A549 (cell line): ENCODE data around the gene ZSCAN1. TPM values are rescaled to one million over a fixed set of nuclear protein-coding genes. Genes with fewer than 3 reads are reported as not detected.

Source experiments
- ATAC-seq, 2 experiments: fragments of 200-7000 bp in 1 of 2; fragments of >200 bp in 1 of 2; cut with Nextera tagmentation in 1 of 2; cut with Tn5 transposase in 1 of 2; 3 replicates each; pipeline versions ENCODE4 v1.8.0 to v1.9.1; 2018 to 2020; ENCODE audit warnings: mild to moderate bottlenecking in 1 of 2, moderate library complexity in 1 of 2
- CTCF ChIA-PET: fragments of 300-600 bp; sonication (Branson Sonifier 250); formaldehyde crosslinking; extraction: SDS; loops from one replicate; lab custom pipeline; 2021; ENCODE audit warnings: antibody characterized with exemption, inconsistent platforms; lab: Yijun Ruan, JAX
- POLR2A ChIA-PET: fragments of 350-600 bp; formaldehyde crosslinking; extraction: SDS; loops from one replicate; lab custom pipeline; 2021; ENCODE audit warnings: antibody characterized with exemption, inconsistent platforms; lab: Yijun Ruan, JAX
- DNase-seq, 2 experiments: peaks; one replicate each; pipeline versions ENCODE4 v3.0.0 to v3.0.0-alpha.2; 2011 to 2016; ENCODE audit warnings: low read depth in 1 of 2, low spot score in 1 of 2
- FAIRE-seq: peaks from 2 replicates; lab custom pipeline; 2011; peaks lifted over from hg19 to GRCh38; lab: Jason Lieb, UNC
- H3K27ac ChIP-seq, 2 experiments: fragments of >200 bp; sonication (Bioruptor Twin); formaldehyde crosslinking; 3 replicates each; pipeline ENCODE4 v1.5.1; 2016 to 2017
- H3K4me1 ChIP-seq: fragments of >200 bp; sonication (Bioruptor Twin); formaldehyde crosslinking; 3 replicates; pipeline ENCODE4 v1.6.1; 2016
- H3K4me2 ChIP-seq: fragments of >200 bp; sonication (Bioruptor Twin); formaldehyde crosslinking; 3 replicates; pipeline ENCODE4 v1.6.1; 2016
- H3K4me3 ChIP-seq: fragments of >200 bp; sonication (Bioruptor Twin); formaldehyde crosslinking; 3 replicates; pipeline ENCODE4 v1.5.1; 2016
- H3K9me3 ChIP-seq: fragments of >200 bp; sonication (Bioruptor Twin); formaldehyde crosslinking; 3 replicates; pipeline ENCODE4 v1.6.1; 2016
- CBX2 ChIP-seq: fragments of 200-600 bp; sonication (generic); IDR thresholded peaks from 2 replicates; pipeline ENCODE4 v1.6.1; 2016; ENCODE audit warnings: low read depth, mild to moderate bottlenecking, borderline replicate concordance
- EHF ChIP-seq: fragments of 250-450 bp; sonication (Bioruptor Pico); IDR thresholded peaks from 2 replicates; pipeline ENCODE4 v1.5.0; 2020; ENCODE audit warnings: mild to moderate bottlenecking
- EHMT2 ChIP-seq: fragments of 200-600 bp; sonication (generic); IDR thresholded peaks from 2 replicates; pipeline ENCODE4 v1.6.1; 2016; ENCODE audit warnings: antibody characterized with exemption, low read depth, mild to moderate bottlenecking, moderate library complexity
- EP300 ChIP-seq, 2 experiments: fragments of >200 bp; sonication (Bioruptor Twin); formaldehyde crosslinking; IDR thresholded peaks; 2 replicates in 1 of 2; 3 replicates in 1 of 2; pipeline ENCODE4 v1.6.1; 2016 to 2017
- FOXS1 ChIP-seq: fragments of 250-450 bp; sonication (Bioruptor Pico); IDR thresholded peaks from 2 replicates; pipeline ENCODE4 v1.5.0; 2020; ENCODE audit warnings: mild to moderate bottlenecking, moderate library complexity
- GATA3 ChIP-seq: IDR thresholded peaks from 2 replicates; pipeline ENCODE4 v1.6.1; 2012; ENCODE audit warnings: borderline replicate concordance
- HOXA7 ChIP-seq: fragments of 250-450 bp; sonication (Bioruptor Pico); IDR thresholded peaks from 2 replicates; pipeline ENCODE4 v1.5.0; 2020; ENCODE audit warnings: mild to moderate bottlenecking, moderate library complexity
- HOXB13 ChIP-seq: fragments of 250-450 bp; sonication (Bioruptor Pico); IDR thresholded peaks from 2 replicates; pipeline ENCODE4 v1.5.0; 2020; ENCODE audit warnings: low read depth, mild to moderate bottlenecking, moderate library complexity
- KDM5A ChIP-seq: fragments of 200-600 bp; sonication (generic); IDR thresholded peaks from 2 replicates; pipeline ENCODE4 v1.6.1; 2016; ENCODE audit warnings: antibody characterized with exemption, mild to moderate bottlenecking
- MAZ ChIP-seq: fragments of 150-350 bp; IDR thresholded peaks from 2 replicates; pipeline ENCODE4 v1.6.1; 2014; ENCODE audit warnings: antibody characterized with exemption, low read depth, low read length, borderline replicate concordance
- NPAS2 ChIP-seq: fragments of 250-450 bp; sonication (Bioruptor Pico); IDR thresholded peaks from 2 replicates; pipeline ENCODE4 v1.8.0; 2022; ENCODE audit warnings: mild to moderate bottlenecking, moderate library complexity, borderline replicate concordance
- RARB ChIP-seq: fragments of 250-450 bp; sonication (Bioruptor Pico); IDR thresholded peaks from 2 replicates; pipeline ENCODE4 v1.8.0; 2021; ENCODE audit warnings: mild to moderate bottlenecking, moderate library complexity
- RCOR1 ChIP-seq: fragments of 150-350 bp; IDR thresholded peaks from 2 replicates; pipeline ENCODE4 v1.6.1; 2014; ENCODE audit warnings: antibody characterized with exemption, low read length, low read depth
- SREBF2 ChIP-seq: fragments of 450-650 bp; IDR thresholded peaks from 2 replicates; pipeline ENCODE4 v1.6.1; 2014; ENCODE audit warnings: mild to moderate bottlenecking, moderate library complexity
- TFCP2L1 ChIP-seq: fragments of 250-450 bp; sonication (Bioruptor Pico); IDR thresholded peaks from 2 replicates; pipeline ENCODE4 v1.5.0; 2021; ENCODE audit warnings: mild to moderate bottlenecking
- ZC3H11A ChIP-seq: fragments of 450-650 bp; IDR thresholded peaks from 2 replicates; pipeline ENCODE4 v1.6.1; 2014; ENCODE audit warnings: antibody characterized with exemption, mild to moderate bottlenecking
- ZFP36 ChIP-seq: fragments of 450-650 bp; IDR thresholded peaks from 2 replicates; pipeline ENCODE4 v1.6.1; 2014; ENCODE audit warnings: borderline replicate concordance; ENCODE audit not compliant: partially characterized antibody
- ZSCAN20 ChIP-seq: fragments of 250-450 bp; sonication (Bioruptor Pico); IDR thresholded peaks from 2 replicates; pipeline ENCODE4 v1.8.0; 2022; ENCODE audit warnings: mild to moderate bottlenecking, moderate library complexity
- WGBS: methylation state at CpG from one replicate; pipeline ENCODE4 v1.1.6; 2017; ENCODE audit errors: missing lambda C conversion rate; 5-methylcytosine and 5-hydroxymethylcytosine counted together
- polyA plus RNA-seq, 4 experiments: library from polyadenylated mRNA; depleted of rRNA in 3 of 4; stranded (reverse); fragments of >200 nt; fragmentation: RNase III in 1 of 4; extraction: RNeasy Plus Mini Kit Qiagen cat#74134 plus additional on column Dnase treatment in 1 of 4; gene quantifications; 2 replicates in 3 of 4; 3 replicates in 1 of 4; pipeline ENCODE4 v1.2.3, GENCODE V29; 2011 to 2017
- TF ChIP-seq, protein P1 (sequence below): fragments of 150-350 bp; IDR thresholded peaks from 2 replicates; pipeline ENCODE4 v1.6.1; 2014; ENCODE audit warnings: low read depth, mild to moderate bottlenecking, low read length
- TF ChIP-seq, protein P2 (sequence below): fragments of 250-450 bp; sonication (Bioruptor Pico); IDR thresholded peaks from 2 replicates; pipeline ENCODE4 v1.5.0; 2020; ENCODE audit warnings: low read depth, mild to moderate bottlenecking, moderate library complexity
- TF ChIP-seq, protein P3 (sequence below): fragments of 450-650 bp; IDR thresholded peaks from 2 replicates; pipeline ENCODE4 v1.6.1; 2014; ENCODE audit warnings: antibody characterized with exemption
- TF ChIP-seq, protein P4 (sequence below): fragments of >200 bp; sonication (Bioruptor Twin); formaldehyde crosslinking; IDR thresholded peaks from 3 replicates; pipeline ENCODE4 v1.6.1; 2016
- TF ChIP-seq, protein P5 (sequence below): fragments of 200-600 bp; sonication (generic); IDR thresholded peaks from 2 replicates; pipeline ENCODE4 v1.6.1; 2016; ENCODE audit warnings: antibody characterized with exemption, mild to moderate bottlenecking, moderate library complexity

The ZSCAN1 gene
- polyA plus RNA-seq, 2 of the 4 experiments (the other 2 are of a cell fraction): not detected

DNA sequence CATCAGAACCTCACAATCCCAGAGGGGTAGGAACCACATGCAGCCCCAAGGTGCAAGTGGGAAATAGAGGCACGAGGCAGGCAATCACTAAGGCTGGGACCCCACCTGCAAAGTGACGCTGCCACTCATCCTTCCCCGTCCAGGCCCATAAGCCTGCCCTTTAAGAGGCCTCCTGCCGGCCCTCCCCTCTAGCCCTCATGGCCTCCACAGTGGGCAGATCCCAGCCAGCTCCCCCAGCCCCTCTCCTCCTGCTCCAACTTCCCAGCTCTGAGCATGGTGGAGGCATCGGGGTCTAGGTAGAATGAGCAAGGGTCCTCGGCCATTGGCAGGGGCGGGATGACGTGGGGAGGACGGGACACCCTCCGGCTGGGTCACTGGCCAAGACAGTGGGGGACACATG, 61.5 kb downstream of the ZSCAN1 start:
- POLR2A ChIA-PET: no interaction called here
- ATAC-seq: no peak
- Histone ChIP-seq H3K4me1 (no peaks in the 10 kb centered on the region), H3K4me2 (no peak overlapping the region), H3K9me3 (peaks cover 86% of the 10 kb centered on the region), H3K27ac (no peak overlapping the region), H3K4me3 (no peak overlapping the region)
- CTCF ChIA-PET: interaction anchor here (0.6 kb wide), 1 partner anchor 498 kb away, joined by 3 read pairs; no protein-coding TSS in a partner anchor
- TF ChIP-seq HOXB13 (CRISPR knock-in tag): no peak
- 41% methylated on average over 10 of the region's 10 CpGs for WGBS
- no peak for DNase-seq
- no peak for FAIRE-seq

DNA sequence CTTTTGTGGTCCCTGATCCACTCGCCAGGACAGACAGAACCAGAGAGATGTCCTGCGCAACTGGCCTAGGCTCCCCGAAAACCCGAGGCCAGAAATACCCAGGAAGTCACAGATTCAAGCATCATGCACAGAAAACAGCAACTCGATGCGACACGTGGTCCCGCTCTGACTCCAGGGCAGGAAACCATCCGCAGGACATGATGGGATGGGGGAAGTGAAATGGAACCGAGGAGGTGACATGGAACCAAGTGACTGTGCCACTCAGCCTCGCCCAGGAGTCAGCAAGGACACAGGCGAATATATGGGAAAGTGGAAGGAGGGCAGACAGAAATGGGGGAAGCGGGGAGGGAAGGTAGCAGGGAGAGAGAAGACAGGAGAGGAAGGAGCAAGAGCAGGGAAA, 63.1 kb downstream of the ZSCAN1 start:
- no peak overlapping the region for H3K4me3 ChIP-seq
- peaks cover 83% of the 10 kb centered on the region for H3K9me3 ChIP-seq
- no peak for FAIRE-seq
- CTCF ChIA-PET: no interaction called here
- no peak for ATAC-seq
- POLR2A ChIA-PET: no interaction called here
- no peak overlapping the region for H3K27ac ChIP-seq
- H3K4me1 ChIP-seq: no peaks in the 10 kb centered on the region
- no peak for DNase-seq
- TF ChIP-seq EHMT2 (no peak), MAZ (no peak), ZFP36 (no peak), EHF (CRISPR knock-in tag) (no peak), GATA3 (no peak), EP300 (IDR thresholded peaks at IDR 0.05) (no peak), TFCP2L1 (CRISPR knock-in tag) (no peak), KDM5A (no peak), ZSCAN20 (CRISPR knock-in tag) (no peak), ZC3H11A (no peak), RCOR1 (no peak), SREBF2 (no peak)
- TF ChIP-seq, protein P1, sequence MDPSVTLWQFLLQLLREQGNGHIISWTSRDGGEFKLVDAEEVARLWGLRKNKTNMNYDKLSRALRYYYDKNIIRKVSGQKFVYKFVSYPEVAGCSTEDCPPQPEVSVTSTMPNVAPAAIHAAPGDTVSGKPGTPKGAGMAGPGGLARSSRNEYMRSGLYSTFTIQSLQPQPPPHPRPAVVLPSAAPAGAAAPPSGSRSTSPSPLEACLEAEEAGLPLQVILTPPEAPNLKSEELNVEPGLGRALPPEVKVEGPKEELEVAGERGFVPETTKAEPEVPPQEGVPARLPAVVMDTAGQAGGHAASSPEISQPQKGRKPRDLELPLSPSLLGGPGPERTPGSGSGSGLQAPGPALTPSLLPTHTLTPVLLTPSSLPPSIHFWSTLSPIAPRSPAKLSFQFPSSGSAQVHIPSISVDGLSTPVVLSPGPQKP: no peak
- TF ChIP-seq, protein P2, sequence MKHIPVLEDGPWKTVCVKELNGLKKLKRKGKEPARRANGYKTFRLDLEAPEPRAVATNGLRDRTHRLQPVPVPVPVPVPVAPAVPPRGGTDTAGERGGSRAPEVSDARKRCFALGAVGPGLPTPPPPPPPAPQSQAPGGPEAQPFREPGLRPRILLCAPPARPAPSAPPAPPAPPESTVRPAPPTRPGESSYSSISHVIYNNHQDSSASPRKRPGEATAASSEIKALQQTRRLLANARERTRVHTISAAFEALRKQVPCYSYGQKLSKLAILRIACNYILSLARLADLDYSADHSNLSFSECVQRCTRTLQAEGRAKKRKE (CRISPR knock-in tag): no peak
- H3K4me2 ChIP-seq: no peak overlapping the region
- 45% methylated on average over 13 of the region's 13 CpGs for WGBS

DNA sequence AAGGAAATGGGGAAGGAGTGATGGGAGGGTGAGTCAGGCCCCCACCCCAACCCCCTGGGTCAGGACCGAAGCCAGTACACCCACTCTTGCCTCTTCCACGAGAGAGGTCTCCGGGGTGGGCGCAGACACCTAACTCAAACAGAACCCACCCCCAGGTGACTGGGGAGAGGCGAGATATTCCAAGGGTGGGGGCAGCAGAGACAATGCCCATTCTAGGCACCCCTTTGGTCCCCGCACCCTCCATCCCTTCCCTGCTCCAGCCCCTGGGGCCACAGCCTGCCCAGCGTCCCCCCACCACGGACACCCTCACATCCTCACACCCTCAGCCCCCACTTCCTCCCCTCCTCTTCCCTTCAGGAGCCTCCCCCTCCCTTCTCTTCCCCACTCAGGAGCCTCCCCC, 63.5 kb downstream of the ZSCAN1 start:
- TF ChIP-seq HOXA7 (CRISPR knock-in tag): no peak
- TF ChIP-seq, protein P3, sequence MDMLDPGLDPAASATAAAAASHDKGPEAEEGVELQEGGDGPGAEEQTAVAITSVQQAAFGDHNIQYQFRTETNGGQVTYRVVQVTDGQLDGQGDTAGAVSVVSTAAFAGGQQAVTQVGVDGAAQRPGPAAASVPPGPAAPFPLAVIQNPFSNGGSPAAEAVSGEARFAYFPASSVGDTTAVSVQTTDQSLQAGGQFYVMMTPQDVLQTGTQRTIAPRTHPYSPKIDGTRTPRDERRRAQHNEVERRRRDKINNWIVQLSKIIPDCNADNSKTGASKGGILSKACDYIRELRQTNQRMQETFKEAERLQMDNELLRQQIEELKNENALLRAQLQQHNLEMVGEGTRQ: no peak
- TF ChIP-seq RARB: no peak
- TF ChIP-seq, protein P4, sequence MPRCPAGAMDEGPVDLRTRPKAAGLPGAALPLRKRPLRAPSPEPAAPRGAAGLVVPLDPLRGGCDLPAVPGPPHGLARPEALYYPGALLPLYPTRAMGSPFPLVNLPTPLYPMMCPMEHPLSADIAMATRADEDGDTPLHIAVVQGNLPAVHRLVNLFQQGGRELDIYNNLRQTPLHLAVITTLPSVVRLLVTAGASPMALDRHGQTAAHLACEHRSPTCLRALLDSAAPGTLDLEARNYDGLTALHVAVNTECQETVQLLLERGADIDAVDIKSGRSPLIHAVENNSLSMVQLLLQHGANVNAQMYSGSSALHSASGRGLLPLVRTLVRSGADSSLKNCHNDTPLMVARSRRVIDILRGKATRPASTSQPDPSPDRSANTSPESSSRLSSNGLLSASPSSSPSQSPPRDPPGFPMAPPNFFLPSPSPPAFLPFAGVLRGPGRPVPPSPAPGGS: no peak
- TF ChIP-seq, protein P5, sequence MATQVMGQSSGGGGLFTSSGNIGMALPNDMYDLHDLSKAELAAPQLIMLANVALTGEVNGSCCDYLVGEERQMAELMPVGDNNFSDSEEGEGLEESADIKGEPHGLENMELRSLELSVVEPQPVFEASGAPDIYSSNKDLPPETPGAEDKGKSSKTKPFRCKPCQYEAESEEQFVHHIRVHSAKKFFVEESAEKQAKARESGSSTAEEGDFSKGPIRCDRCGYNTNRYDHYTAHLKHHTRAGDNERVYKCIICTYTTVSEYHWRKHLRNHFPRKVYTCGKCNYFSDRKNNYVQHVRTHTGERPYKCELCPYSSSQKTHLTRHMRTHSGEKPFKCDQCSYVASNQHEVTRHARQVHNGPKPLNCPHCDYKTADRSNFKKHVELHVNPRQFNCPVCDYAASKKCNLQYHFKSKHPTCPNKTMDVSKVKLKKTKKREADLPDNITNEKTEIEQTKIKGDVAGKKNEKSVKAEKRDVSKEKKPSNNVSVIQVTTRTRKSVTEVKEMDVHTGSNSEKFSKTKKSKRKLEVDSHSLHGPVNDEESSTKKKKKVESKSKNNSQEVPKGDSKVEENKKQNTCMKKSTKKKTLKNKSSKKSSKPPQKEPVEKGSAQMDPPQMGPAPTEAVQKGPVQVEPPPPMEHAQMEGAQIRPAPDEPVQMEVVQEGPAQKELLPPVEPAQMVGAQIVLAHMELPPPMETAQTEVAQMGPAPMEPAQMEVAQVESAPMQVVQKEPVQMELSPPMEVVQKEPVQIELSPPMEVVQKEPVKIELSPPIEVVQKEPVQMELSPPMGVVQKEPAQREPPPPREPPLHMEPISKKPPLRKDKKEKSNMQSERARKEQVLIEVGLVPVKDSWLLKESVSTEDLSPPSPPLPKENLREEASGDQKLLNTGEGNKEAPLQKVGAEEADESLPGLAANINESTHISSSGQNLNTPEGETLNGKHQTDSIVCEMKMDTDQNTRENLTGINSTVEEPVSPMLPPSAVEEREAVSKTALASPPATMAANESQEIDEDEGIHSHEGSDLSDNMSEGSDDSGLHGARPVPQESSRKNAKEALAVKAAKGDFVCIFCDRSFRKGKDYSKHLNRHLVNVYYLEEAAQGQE: no peak
- no peak for TF ChIP-seq NPAS2 (CRISPR knock-in tag)
- no peak for TF ChIP-seq CBX2
- TF ChIP-seq FOXS1 (CRISPR knock-in tag): no peak
- Histone ChIP-seq H3K4me3 (no peak overlapping the region), H3K4me2 (no peak overlapping the region), H3K9me3 (peaks cover 82% of the 10 kb centered on the region), H3K4me1 (no peaks in the 10 kb centered on the region), H3K27ac (no peak overlapping the region)
- POLR2A ChIA-PET: no interaction called here
- CTCF ChIA-PET: no interaction called here
- DNase-seq: no peak
- no peak for ATAC-seq
- FAIRE-seq: no peak
- 42% methylated on average over 8 of the region's 8 CpGs for WGBS
